Ishikawa (cell line): ENCODE results near the gene DGKI.

Experiments
- CEBPB ChIP-seq: IDR thresholded peaks from 2 replicates; pipeline ENCODE4 v1.6.1; 2012
- CREB1 ChIP-seq: IDR thresholded peaks from 2 replicates; pipeline ENCODE4 v1.6.1; 2012; ENCODE audit warnings: low read depth
- EP300 ChIP-seq: IDR thresholded peaks from 2 replicates; pipeline ENCODE4 v1.6.1; 2012; ENCODE audit warnings: borderline replicate concordance
- FOXM1 ChIP-seq: IDR thresholded peaks from 2 replicates; pipeline ENCODE4 v1.6.1; 2012; ENCODE audit warnings: low read depth, borderline replicate concordance
- MAX ChIP-seq: IDR thresholded peaks from 2 replicates; pipeline ENCODE4 v1.6.1; 2012
- NFIC ChIP-seq: IDR thresholded peaks from 2 replicates; pipeline ENCODE4 v1.6.1; 2012
- RAD21 ChIP-seq: IDR thresholded peaks from 2 replicates; pipeline ENCODE4 v1.6.1; 2012; ENCODE audit warnings: low read depth
- REST ChIP-seq: IDR thresholded peaks from 2 replicates; pipeline ENCODE4 v1.6.1; 2012; ENCODE audit warnings: low read depth, mild to moderate bottlenecking
- TEAD4 ChIP-seq: IDR thresholded peaks from 2 replicates; pipeline ENCODE4 v1.6.1; 2012
- USF1 ChIP-seq: IDR thresholded peaks from 2 replicates; pipeline ENCODE4 v1.6.1; 2012
- ZBTB7A ChIP-seq: IDR thresholded peaks from 2 replicates; pipeline ENCODE4 v1.6.1; 2012; ENCODE audit warnings: low read depth

- TF ChIP-seq RAD21 = no peak
- no peak for TF ChIP-seq REST
- TF ChIP-seq MAX = no peak
- TF ChIP-seq EP300 = no peak
- no peak for TF ChIP-seq USF1
- no peak for TF ChIP-seq FOXM1
- TF ChIP-seq ZBTB7A = no peak
- TF ChIP-seq CREB1 = no peak
- TF ChIP-seq NFIC = no peak
- no peak for TF ChIP-seq TEAD4
- no peak for TF ChIP-seq CEBPB
Measured at GRCh38 chr7:137417464-137417863, 429.3 kb downstream of the DGKI start.
